Left renal cortex interstitium (tissue), 4 donors: ENCODE measurements around the gene BMP5. TPM values are rescaled to one million over a fixed set of nuclear protein-coding genes. Genes with fewer than 3 reads are reported as not detected.
A peak's percentile ranks its signal among the peaks of the same experiment; 100 is the strongest.

ENCODE experiments used
- DNase-seq, 4 donors: peaks; one replicate each; pipeline ENCODE4 v3.0.0-alpha.2; 2013; ENCODE audit warnings: low read depth in 4 of 4, low spot score in 2 of 4, missing footprints in 1 of 4
- polyA plus RNA-seq, 4 donors: library from polyadenylated mRNA; unstranded; fragments of 120-200 nt; gene quantifications; one replicate each; pipeline ENCODE4 v1.2.1, GENCODE V29; 2013; ENCODE audit not compliant: insufficient read length in 4 of 4

BMP5 gene
- polyA plus RNA-seq, 4 donors, result 2.5 to 3.2 (median 2.9) TPM

DNA sequence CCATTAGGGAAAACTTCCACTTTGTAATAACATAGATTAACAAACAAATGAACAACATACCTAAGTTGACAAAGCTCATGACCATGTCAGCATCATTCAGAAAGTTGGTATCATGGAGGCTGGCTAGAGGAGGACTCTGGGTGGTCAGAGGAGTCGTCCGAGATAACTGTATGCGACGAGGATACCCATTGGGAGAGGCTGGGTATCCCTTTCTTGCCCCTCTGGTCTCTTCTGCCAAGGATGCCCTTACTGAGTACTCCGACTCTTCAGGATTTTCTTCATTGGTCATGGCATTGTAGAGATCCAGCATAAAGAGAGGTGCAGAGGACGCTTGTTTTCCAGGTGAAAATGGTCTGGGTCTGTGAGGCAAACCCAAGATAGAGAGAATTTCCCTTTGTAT is 1.1 kb downstream of the BMP5 start:
- no peak for DNase-seq

DNA sequence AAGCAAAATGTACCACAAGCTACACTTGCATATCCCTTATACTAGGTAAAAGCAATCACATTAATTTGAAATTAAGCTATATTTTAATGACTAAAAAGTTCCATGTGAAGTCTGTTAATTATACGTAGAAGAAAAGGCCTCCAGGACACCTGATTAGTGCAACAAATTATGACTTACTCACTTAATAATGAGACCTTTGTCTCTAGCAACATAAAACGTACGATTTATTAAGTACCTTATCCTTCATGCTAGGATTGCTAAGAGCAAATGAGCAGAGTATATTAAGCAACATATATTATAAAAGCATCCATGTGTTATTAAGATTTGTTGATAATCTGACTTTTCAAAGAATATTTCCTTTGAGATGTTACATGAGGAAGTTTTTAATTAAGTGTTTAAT is 2.5 kb downstream of the BMP5 start:
- no peak for DNase-seq

DNA sequence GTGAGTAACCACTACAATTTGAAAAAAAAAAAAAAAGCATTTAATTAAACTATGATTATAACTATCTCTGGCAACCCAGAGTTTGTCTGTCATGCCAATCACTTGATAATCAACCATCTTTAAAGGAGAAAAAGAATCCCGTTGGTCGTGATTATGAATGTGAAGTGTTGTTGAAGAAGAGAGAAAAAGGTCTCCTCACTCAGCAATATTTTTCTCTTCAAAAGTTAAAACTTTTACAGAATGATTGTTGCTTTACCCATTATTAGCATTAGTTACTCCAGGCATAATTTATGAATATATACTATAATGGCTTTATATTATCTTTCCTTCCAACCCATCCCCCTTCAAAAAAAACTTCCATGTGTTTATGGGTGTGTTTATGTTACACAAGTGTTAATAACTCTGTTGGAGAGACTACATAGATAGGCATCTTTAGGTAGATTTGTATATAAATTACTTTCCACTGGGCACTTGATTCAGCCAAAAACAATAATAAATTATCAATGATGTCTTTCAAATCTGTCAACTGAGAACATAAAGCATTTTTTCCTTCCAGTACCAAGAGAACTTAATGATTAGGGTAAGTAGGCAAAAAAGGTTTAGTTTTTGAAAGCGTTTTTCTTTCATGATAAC is 5.1 kb downstream of the BMP5 start:
- no peak for DNase-seq

GRCh38 chr6:55869674-55870073 is 5.7 kb downstream of the BMP5 start:
- DNase-seq, result no peak

DNA sequence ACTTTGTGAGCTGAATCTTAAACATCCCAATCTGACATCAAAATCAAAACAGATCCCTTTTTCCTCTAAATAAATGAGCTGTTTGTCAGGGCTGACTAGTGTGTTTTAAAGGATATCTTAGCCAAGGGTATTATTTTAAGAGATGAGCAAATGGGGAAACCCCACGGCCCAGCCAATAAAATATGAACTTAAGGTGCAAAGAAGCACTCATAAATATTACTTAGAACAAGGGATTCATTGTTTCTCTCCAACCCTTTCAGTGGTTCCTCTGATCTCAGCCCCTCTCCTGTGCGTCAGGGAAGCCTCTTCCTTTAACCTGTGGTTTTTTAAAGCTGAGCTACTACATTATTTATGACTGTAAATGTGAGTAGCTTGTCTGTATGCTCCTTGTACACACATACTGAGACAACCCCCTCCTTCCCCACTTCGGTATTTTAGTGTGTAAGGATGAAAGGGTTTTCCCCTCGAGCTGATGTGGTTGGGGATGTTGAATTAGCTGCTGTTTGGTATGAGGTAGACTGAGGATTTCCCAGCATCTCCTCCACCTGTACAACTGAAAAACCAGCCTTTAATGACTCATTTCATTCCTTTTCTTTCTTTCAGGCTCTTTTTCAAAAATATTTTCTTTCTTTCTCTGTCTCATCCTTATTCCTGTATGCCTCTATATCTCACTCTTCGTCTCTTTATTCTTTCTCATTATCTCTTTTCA is 6.5 kb downstream of the BMP5 start:
- DNase-seq, result no peak

- DNase-seq, result no peak
These were observed 7.2 kb downstream of the BMP5 start for GRCh38 chr6:55868176-55868575.

DNA sequence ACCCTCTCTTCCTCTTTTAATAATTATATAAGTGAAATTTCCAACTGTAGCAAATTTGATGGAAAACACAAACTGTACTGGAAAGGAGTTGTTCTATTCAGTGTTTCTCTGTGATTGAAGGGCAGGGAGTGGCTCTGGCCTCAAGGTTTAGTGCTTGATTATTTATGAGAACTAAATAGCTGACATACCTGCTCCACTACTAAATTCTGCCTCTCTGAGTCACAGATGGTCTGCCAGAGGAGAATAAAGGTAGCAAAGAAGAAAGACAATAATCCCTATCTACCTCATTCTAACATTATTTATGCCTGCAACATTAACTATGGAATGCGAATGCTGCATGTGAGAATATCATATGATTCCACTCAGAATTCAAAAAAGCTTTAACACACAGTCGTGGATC is 9.3 kb downstream of the BMP5 start:
- no peak for DNase-seq

- no peak for DNase-seq
These were observed 22.1 kb downstream of the BMP5 start for GRCh38 chr6:55853008-55854001.

- DNase-seq, result no peak
These were observed 34.0 kb downstream of the BMP5 start for GRCh38 chr6:55841341-55841740.

DNA sequence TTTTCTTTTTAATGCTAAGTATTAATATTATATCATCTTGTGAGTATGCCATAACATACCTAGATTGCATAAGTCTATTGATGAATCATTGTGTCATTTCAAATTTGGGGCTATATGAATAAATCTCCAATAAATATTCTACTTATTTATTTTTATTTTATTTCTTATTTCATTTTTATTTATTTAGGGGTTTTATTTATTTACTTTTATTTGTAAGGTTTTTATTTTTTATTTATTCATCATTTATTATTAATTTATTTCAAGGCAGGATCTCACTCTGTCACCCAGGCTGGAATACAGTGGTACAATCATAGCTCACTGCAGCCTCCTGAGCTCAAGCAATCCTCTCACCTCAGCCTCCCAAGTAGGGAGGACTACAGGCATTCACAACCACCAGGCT is 36.3 kb downstream of the BMP5 start:
- DNase-seq, result no peak

DNA sequence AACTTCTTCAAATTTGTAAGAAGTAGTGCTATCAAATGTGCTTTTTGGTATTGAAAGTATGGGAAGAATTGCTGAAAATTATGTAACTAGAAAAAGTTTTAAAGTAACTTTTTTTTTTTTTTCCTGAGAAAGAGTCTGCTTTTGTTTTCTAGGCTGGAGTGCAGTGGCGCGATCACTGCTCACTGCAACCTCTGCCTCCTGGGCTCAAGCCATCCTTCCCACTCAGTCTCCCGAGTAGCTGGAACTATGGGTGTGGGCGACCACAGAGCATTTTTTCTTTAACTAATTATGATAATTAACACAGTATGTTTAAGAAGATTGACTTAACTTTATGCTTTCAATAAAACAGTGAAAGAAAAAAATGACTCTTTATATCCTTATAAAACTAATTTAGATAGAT is 38.4 kb downstream of the BMP5 start:
- DNase-seq, result no peak

GRCh38 chr6:55836481-55836880 is 38.9 kb downstream of the BMP5 start:
- DNase-seq, result no peak

DNA sequence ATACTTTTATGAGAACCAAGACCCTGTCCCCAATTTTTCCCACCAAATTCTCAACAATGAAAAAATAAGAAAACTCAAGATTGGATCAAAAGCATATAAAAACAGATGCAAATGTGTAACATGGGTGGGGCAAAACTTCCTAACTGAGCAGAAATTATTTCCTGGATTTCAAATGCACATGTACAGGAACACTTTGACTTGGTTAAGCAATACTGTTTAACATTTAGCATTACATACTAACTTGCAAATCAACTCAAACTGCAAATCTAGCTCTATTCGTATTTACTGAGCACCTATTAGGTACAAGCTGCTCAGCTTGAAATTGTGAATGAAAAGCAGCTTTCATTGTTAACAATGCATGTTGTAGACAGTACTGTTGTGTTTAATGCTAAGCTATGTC is 40.2 kb downstream of the BMP5 start:
- DNase-seq, result no peak

- DNase-seq, result no peak
These were observed 42.1 kb downstream of the BMP5 start for GRCh38 chr6:55833284-55833683.

- no peak for DNase-seq
These were observed 47.4 kb downstream of the BMP5 start for GRCh38 chr6:55827818-55828522.

DNA sequence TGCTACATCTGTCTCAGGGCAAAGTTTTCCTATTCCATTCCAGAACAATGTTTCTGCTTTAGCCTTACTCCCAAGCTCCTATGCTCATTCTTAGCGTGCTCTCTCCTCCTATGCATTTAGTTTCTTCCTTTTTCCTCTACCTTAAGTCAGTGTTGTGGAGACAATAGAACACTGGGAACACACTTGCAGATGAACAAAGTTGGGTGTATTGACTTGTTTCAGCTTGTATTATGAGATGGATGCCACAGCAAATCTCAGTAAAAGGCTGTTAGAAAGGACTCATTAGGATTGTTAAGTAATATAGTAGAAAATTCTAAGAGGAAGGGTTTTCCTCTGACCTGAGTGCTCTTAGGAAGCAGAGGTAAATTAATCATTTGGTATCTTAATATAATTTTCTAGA is 48.4 kb downstream of the BMP5 start:
- DNase-seq, result no peak

DNA sequence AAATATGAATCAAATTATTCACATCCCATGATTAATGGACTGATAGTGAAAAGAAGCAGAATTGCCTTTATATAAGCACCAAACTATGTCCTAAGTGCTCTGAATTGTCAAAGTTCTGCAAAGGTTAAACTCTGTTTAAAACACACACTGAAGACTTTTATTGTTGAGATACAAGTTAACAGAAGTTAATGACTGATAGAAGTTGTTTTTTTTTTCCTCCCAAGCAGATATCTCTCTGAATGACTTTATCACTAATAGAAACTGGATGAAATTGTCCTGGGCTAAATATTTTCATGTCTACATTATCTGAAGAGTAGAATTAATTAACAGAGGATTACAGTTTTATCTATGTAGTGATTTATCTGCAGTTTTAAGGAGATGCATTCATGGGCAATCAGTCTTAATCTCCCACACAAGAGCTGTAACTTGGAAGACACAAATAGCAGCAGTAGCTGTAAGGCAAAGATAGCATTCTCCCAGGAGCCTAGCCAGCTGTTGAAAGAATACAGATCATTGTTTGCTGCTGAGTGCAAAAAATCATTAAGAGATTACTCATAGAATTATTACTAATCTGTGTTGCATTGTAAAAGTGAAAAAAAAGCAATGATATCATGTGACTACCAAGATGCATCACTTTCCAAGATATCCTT is 49.9 kb downstream of the BMP5 start:
- DNase-seq, result peak; percentile 5 to 36 (median 14)

GRCh38 chr6:55822815-55823214 is 52.6 kb downstream of the BMP5 start:
- no peak for DNase-seq

GRCh38 chr6:55822005-55822404 is 53.4 kb downstream of the BMP5 start:
- DNase-seq, result no peak

GRCh38 chr6:55820696-55821095 is 54.7 kb downstream of the BMP5 start:
- no peak for DNase-seq
